NT2/D1 (cell line): Measurements from ENCODE around the gene LPP.

Source experiments
- YY1 ChIP-seq: IDR thresholded peaks from 2 replicates; pipeline ENCODE4 v1.6.1; 2011; ENCODE audit not compliant: insufficient read length, insufficient read depth
- ZNF274 ChIP-seq: IDR thresholded peaks from 2 replicates; pipeline ENCODE4 v1.6.1; 2011; ENCODE audit warnings: mild to moderate bottlenecking, low read depth, low read length

- TF ChIP-seq YY1 = no peak
- no peak for TF ChIP-seq ZNF274
Measured at GRCh38 chr3:188700501-188700900, 546.5 kb downstream of the LPP start.
